Fibroblast of skin of left biceps (primary cell): ENCODE results near the gene SLCO6A1.

Experiments
- DNase-seq, 2 experiments: peaks; one replicate each; pipeline ENCODE4 v3.0.0-alpha.2; 2013; ENCODE audit warnings: low read depth in 2 of 2

Gene SLCO6A1

DNA sequence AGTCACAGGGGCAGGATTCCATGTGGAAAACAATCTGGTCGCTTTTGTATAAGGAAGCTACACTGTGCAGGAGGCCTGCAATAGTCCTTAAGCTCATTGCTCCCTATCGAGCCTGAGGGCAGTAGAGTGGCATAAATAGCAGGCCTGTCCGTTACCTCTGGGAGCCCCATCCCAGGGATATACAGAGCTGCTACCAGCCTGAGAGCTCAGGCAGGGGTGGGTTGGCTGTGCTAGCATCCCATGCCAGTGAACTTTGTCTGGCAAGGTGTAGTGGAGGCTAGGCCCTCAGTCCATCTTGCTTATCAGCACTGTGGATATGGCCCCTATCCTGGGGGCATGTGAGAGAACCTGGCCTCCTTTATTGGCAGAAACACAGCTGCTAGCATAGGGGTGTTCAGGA is 47.7 kb downstream of the SLCO6A1 start:
- no peak for DNase-seq

DNA sequence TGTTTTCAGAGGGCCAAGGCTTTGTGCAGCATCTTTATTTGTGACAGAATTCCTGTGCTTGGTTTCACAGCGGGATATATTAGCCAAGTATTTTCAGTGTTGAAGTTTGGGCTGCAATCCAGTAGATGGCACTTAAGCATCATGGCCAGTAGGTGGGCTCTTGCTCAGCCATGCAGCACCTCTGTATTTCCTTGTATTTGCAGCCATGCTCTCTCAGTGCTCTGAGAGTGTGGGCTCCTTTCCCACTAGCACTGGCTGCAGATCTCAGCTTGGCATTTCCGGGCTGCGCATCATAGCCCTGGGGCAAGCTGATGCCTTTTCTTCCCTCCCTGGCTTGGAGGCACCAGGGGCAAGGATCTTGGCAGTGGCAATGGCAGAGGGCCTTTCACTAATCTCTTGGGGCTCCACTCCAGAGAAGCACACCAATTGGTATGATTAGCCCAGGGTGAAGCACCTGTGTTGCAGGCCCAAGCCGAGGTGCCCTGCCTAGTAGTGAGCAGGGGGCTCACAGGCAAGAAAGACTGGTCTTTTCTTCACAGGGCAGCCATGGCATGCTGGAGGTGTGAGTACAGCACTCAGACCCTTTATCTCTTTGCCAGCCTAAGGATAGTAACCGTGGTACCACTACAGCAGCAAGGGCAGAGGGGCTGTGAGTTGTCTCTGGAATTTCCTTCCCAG is 48.3 kb downstream of the SLCO6A1 start:
- no peak for DNase-seq

GRCh38 chr5:102433473-102433872 is 65.3 kb downstream of the SLCO6A1 start:
- DNase-seq, result no peak

GRCh38 chr5:102421647-102422046 is 77.2 kb downstream of the SLCO6A1 start:
- no peak for DNase-seq

GRCh38 chr5:102418531-102418930 is 80.3 kb downstream of the SLCO6A1 start:
- no peak for DNase-seq

DNA sequence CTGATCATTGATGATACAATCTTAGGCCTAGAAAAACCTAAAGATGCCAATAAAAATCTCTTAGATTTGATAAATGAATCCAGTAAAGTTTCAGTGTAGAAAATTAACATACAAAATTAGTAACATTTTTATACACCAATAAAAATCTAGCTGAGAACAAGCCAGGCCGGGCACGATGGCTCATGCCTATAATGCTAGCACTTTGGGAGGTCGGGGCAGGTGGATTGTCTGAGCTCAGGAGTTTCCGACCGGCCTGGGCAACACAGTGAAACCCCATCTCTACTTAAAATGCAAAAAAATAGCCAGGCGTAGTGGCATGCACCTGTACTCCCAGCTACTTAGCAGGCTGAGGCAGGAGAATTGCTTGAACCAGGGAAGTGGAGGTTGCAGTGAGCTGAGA is 84.4 kb downstream of the SLCO6A1 start:
- no peak for DNase-seq

DNA sequence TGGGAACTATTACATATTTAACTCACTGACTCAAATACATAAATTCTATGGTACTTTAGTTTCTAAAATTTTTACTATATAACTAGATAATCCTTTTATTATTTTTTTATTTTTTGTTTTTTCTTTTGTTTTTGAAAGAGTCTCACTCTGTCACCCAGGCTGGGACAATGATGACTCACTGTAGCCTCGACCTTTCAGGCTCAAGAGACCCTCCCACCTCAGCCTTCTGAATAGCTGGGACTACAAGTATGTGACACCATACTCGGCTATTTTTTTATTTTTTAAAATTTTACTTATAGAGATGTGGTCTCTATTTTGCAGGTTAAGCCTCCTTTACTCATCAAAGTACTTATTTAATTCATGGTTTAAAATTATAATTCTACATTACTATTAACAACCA is 110.6 kb downstream of the SLCO6A1 start:
- DNase-seq, result no peak

- DNase-seq, result no peak
Measured at GRCh38 chr5:102385365-102385764, 113.4 kb downstream of the SLCO6A1 start.

- DNase-seq, result no peak
Measured at GRCh38 chr5:102380174-102380573, 118.6 kb downstream of the SLCO6A1 start.

DNA sequence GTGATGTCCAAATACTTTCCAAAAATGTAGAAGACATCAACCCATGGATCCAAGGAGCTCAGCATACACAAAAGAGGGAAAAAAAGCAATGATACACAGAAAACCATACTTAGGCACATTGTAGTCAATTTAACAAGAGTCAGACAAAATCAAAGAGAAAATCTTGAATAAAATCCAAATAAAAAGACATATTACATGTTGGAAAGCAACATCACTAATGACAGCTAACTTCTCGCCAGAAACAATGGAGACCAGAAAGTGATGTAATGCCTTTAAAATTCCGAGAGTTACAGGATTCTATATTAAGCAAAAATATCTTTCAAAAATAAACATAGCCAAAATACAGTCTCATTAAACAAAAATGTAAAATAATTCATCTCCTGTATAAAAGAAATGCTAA is 122.9 kb downstream of the SLCO6A1 start:
- DNase-seq, result no peak

DNA sequence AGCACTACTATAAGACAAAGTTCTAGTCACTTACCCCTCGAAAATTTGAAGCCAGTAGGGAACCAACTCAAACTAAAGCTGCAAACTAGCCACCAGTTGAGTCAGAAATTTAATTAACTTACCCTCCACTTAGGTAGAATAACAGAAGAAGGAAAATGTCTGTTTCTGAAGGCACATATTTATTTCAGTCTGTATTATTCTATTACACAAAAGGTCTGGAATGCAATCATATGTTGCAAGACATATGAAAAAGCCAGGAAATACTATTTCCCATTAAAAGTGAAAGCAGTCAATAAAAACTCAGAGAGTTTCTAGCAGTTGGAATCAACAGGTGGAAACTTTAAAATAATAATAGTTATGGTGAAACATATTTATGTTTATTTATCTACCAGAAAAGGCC is 123.5 kb downstream of the SLCO6A1 start:
- DNase-seq, result no peak

GRCh38 chr5:102368392-102368791 is 130.4 kb downstream of the SLCO6A1 start:
- DNase-seq, result no peak

DNA sequence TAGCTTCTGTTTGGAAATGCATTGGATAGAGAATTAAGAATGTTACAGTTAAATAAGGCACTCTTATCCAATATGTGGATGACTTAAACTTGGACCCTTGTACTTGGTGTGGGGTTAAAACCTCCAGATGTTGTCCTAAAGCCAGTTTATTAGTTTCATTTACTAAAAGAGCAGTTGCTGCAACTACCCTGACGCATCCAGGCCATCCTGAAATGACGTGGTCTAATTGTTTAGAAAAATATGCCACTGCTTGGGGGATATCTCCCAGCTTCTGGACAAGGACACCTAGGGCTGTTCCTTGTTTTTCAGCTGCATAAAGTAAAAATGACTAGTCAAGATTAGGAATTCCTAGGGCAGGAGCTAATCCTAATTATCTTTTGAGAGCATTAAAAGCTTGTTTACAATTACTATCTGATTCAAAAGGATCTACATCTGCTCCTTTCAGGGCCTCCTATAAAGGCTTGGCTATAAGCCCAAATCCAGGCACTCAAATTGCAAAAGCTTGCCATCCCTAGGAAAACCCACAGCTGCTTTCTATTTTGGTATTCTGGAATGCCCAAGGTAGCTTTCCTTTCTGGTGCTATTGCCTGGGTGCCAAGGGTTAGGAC is 157.0 kb downstream of the SLCO6A1 start:
- no peak for DNase-seq

GRCh38 chr5:102324714-102325113 is 174.1 kb downstream of the SLCO6A1 start:
- no peak for DNase-seq
